BJ (cell line): ENCODE results near the gene SAMD7. TPM values are rescaled to one million over a fixed set of nuclear protein-coding genes. Genes with fewer than 3 reads are reported as not detected.

Experiments used
- CTCF ChIA-PET: fragments of 350-600 bp; formaldehyde crosslinking; extraction: SDS; loops from one replicate; lab custom pipeline; 2021; ENCODE audit warnings: antibody characterized with exemption, inconsistent platforms; lab: Yijun Ruan, JAX
- POLR2A ChIA-PET: fragments of 300-600 bp; sonication (Branson Sonifier 250); formaldehyde crosslinking; extraction: SDS; loops from one replicate; lab custom pipeline; 2021; ENCODE audit warnings: antibody characterized with exemption; lab: Charles Lee
- DNase-seq: peaks from one replicate; pipeline ENCODE4 v3.0.0-alpha.2; 2011; ENCODE audit warnings: low read depth
- H3K27me3 ChIP-seq: 2 replicates; pipeline ENCODE4 v1.6.0; 2011; ENCODE audit warnings: low read length; ENCODE audit not compliant: control insufficient read depth, insufficient read depth
- H3K36me3 ChIP-seq: 2 replicates; pipeline ENCODE4 v1.5.1; 2011; ENCODE audit warnings: low read length; ENCODE audit not compliant: control insufficient read depth, insufficient read depth
- H3K4me3 ChIP-seq: 2 replicates; pipeline ENCODE4 v1.5.1; 2011; ENCODE audit warnings: low read depth, mild to moderate bottlenecking, control low read depth, low read length
- CTCF ChIP-seq: IDR thresholded peaks from 2 replicates; pipeline ENCODE4 v1.5.1; 2011; ENCODE audit warnings: low read depth, mild to moderate bottlenecking, control low read depth, inconsistent platforms, low read length, moderate library complexity; ENCODE audit not compliant: insufficient read depth
- polyA plus RNA-seq: library from polyadenylated mRNA; depleted of rRNA; stranded (reverse); fragments of >200 nt; gene quantifications from 2 replicates; pipeline ENCODE4 v1.2.3, GENCODE V29; 2011

Gene SAMD7
- polyA plus RNA-seq, 1 experiment: not detected

DNA sequence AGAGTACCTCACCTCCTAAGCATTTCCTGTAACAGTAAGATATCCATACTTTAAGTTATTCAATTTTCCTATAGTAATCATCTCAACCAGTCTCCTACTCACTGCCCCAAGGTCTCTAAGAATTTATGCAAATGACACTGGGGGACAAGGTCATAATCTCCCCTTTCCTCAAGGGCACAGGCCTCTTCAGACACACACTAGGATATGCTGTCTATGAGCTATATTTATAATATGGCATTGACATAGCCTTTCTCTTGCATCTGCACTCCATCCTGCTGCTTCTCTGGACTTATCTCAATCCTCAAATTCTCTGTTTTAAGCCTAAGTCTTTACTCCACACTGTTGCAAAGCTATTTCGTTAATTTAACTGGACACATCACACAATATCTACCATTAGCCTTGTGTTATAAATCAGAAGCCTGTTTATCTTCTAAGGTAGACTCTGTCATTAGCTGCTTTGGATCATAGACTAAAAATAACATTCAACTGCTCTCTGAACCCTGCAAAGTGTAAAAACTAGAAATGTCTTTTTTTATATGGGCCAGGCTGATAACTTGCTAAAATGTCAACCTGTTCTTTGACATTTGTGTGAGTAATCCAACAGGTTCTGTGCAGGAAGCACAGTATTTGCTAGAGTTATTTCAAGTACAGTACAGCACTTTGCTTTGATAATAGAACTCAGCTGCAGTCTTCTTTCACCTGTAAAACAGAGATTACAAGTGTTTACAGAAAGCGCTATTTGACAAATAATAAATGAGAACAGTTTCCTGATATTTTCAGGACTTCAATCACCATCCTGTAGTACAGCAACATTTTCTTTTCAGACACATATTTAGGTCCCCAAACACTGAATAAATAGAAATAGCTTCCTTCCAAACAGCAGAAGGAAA lies 37.4 kb downstream of the SAMD7 start:
- peaks cover 8% of the 10 kb centered on the region for H3K27me3 ChIP-seq
- no peak for DNase-seq
- H3K36me3 ChIP-seq: no peaks in the 10 kb centered on the region
- ChIA-PET POLR2A (no interaction called here), CTCF (no interaction called here)
- no peak for TF ChIP-seq CTCF
- H3K4me3 ChIP-seq: no peak overlapping the region

- Histone ChIP-seq H3K36me3 (no peaks in the 10 kb centered on the region), H3K4me3 (no peak overlapping the region), H3K27me3 (peaks cover 6% of the 10 kb centered on the region)
- no peak for TF ChIP-seq CTCF
- DNase-seq: no peak
- POLR2A ChIA-PET: no interaction called here
- CTCF ChIA-PET: no interaction called here
Observed at GRCh38 chr3:169952045-169952444, 40.7 kb downstream of the SAMD7 start.

GRCh38 chr3:169953462-169954141 lies 42.2 kb downstream of the SAMD7 start:
- POLR2A ChIA-PET: no interaction called here
- no peaks in the 10 kb centered on the region for H3K36me3 ChIP-seq
- DNase-seq: no peak

GRCh38 chr3:169954142-169954756 lies 42.9 kb downstream of the SAMD7 start:
- Histone ChIP-seq H3K27me3 (no peaks in the 10 kb centered on the region; the same call in 1 of the 2 replicates), H3K36me3 (no peaks in the 10 kb centered on the region), H3K4me3 (no peak overlapping the region)
- ChIA-PET CTCF (no interaction called here), POLR2A (no interaction called here)
- TF ChIP-seq CTCF: no peak
- no peak for DNase-seq

More at GRCh38 chr3:169953462-169954141, 42.2 kb downstream of the SAMD7 start:
- no peak overlapping the region for H3K4me3 ChIP-seq
- TF ChIP-seq CTCF: no peak
- no peaks in the 10 kb centered on the region; the same call in 1 of the 2 replicates for H3K27me3 ChIP-seq
- CTCF ChIA-PET: no interaction called here

DNA sequence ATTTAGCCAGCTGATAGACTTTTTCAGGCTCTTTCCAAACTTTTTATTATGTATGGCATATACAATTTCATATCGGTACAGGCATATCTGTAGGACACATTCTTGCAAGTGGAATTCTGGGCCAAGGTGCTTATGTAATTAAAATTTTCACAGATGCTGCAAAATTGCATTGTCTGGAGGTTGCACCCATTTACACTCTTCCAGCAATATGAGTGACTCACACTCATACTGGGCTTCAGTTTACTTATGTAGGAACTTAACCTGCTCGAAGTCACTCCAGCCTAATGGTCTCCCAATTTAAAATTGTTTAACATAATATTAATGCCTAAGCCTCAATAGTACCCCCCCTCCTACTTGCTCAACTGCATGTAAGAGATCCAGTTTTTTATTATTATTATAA lies 44.0 kb downstream of the SAMD7 start:
- no peak for DNase-seq
- no peaks in the 10 kb centered on the region for H3K36me3 ChIP-seq
- H3K4me3 ChIP-seq: no peak overlapping the region
- H3K27me3 ChIP-seq: no peaks in the 10 kb centered on the region; the same call in 1 of the 2 replicates
- ChIA-PET CTCF (no interaction called here), POLR2A (no interaction called here)
- TF ChIP-seq CTCF: no peak
